ENCODE results near the gene IRF5.

The IRF5 gene

DNA sequence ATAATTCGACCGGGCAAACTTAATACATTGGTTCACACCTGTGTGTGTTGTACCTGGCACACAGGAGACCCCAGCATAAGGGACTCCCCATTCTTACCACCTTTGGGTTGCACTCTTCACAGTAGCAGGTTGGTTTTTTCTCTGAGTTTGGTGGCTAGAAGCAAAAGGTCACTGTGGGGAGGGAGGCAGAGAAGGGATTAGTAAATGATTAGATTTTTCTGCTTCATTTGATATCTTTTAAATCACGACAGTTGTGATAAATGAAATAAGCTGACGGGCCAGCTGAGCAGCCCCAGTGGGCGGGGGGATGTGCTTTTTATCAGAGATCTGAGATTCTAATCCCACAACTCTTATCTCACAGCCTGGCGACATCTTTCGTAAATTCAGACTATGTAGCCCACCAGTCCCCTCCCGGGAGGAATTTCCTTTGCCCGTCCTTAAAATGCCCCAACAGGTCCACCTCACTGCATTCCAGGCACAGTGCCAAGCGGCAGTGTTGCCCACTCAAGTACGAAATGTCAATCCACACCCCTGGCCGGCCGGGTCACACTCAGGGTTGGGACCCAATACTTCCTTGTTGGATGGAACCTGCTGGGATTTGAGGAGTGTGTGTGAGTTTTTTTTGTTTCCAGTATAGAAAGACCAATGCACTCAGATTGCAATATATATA lies 16.7 kb upstream of the IRF5 start:
- TF ChIP-seq EGR1 (IDR thresholded peaks at IDR 0.05) (no peak), TEAD4 (IDR thresholded peaks at IDR 0.05) (peak; percentile 59), NFIC (IDR thresholded peaks at IDR 0.05) (peak; percentile 64; the same call in 1 of the 2 replicates)

DNA sequence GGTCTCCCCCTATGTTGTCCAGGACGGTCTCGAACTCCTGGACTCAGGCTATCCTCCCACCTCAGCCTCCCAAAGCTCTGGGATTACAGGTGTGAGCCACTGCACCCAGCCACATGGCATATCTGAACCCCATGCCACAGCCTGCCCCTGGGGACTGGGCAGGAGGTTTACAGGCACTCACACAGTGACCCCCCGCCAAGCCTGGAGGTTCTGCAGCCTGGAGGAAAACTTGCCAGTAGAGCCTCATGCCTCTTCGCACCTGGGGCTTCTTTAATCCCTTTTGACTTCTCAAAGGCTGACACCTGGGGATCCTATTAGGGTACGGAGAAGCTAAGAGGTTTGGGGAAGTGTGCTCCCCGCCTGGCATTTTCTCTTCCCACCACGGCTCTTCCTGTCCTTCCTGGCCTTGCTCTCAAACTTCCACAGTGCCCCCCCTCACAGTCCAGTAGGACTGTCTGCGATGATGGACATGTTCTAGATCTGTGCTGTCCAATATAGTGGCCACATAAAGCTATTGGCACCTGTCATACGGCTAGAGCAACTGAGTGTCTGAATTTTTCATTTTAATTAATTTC lies 15.8 kb upstream of the IRF5 start:
- no peak for TF ChIP-seq EP300 (IDR thresholded peaks at IDR 0.05; ENCODE audit: borderline replicate concordance)
- no peak for TF ChIP-seq TAF1 (IDR thresholded peaks at IDR 0.05; ENCODE audit: low read depth)
- no peak for TF ChIP-seq RAD21 (IDR thresholded peaks at IDR 0.05; ENCODE audit: low read depth)
- TF ChIP-seq EGR1 (IDR thresholded peaks at IDR 0.05): no peak
- no peak for TF ChIP-seq FOXM1 (IDR thresholded peaks at IDR 0.05; ENCODE audit: borderline replicate concordance, low read depth)
- TF ChIP-seq TCF12 (IDR thresholded peaks at IDR 0.05; ENCODE audit: low read depth): no peak
- TF ChIP-seq, protein P1, sequence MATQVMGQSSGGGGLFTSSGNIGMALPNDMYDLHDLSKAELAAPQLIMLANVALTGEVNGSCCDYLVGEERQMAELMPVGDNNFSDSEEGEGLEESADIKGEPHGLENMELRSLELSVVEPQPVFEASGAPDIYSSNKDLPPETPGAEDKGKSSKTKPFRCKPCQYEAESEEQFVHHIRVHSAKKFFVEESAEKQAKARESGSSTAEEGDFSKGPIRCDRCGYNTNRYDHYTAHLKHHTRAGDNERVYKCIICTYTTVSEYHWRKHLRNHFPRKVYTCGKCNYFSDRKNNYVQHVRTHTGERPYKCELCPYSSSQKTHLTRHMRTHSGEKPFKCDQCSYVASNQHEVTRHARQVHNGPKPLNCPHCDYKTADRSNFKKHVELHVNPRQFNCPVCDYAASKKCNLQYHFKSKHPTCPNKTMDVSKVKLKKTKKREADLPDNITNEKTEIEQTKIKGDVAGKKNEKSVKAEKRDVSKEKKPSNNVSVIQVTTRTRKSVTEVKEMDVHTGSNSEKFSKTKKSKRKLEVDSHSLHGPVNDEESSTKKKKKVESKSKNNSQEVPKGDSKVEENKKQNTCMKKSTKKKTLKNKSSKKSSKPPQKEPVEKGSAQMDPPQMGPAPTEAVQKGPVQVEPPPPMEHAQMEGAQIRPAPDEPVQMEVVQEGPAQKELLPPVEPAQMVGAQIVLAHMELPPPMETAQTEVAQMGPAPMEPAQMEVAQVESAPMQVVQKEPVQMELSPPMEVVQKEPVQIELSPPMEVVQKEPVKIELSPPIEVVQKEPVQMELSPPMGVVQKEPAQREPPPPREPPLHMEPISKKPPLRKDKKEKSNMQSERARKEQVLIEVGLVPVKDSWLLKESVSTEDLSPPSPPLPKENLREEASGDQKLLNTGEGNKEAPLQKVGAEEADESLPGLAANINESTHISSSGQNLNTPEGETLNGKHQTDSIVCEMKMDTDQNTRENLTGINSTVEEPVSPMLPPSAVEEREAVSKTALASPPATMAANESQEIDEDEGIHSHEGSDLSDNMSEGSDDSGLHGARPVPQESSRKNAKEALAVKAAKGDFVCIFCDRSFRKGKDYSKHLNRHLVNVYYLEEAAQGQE (IDR thresholded peaks at IDR 0.05; ENCODE audit: low read depth): no peak

DNA sequence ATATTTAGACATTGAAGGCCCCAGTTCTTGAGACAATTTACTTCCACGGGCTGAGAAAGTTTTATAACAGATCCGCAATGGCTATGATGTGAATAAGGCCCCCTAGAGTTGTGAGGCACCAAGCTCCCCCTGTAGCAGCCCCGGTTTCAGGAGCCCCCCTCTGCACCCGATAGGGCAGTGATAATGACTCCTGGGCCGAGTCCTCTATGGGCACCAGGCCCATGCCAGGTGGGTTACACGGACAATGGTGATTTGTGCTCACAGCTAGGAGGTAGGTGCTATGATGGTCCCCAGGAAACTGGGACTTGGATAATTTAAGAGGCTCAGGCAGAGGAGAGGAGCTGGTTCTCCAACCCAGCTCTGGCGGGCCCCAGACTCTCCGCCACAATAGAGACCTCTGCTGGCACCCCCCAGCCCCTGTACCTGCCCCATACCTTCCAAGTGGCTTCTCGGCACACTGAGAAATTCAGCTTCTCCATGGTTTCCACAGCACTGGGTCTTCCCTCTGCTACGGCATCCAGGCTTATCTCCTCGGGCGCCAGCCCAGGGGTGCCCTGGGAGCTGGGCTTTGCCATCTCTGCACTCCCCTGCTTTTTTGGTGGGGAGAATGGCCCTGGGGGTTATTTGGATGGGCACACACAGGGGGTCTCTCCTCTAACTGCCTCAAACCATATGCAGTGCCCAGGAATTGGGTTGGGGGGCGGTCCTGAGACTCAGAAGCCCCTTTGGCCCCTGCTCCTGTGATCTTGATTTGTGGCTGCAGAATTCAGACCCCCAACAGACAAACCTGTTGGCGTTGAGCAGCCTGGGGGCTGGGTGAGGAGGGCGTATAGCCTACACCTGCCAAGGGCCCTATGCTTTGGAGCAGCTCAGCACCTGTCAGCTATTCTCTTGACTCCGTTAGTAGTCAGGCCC lies 15.0 kb upstream of the IRF5 start:
- TF ChIP-seq RAD21 (IDR thresholded peaks at IDR 0.05; ENCODE audit: low read depth) (no peak), YY1 (IDR thresholded peaks at IDR 0.05; ENCODE audit: low read depth) (no peak), TAF1 (IDR thresholded peaks at IDR 0.05; ENCODE audit: low read depth) (no peak), TCF12 (IDR thresholded peaks at IDR 0.05; ENCODE audit: low read depth) (no peak), FOXM1 (IDR thresholded peaks at IDR 0.05; ENCODE audit: borderline replicate concordance, low read depth) (no peak), EGR1 (IDR thresholded peaks at IDR 0.05) (no peak), CREB1 (IDR thresholded peaks at IDR 0.05; ENCODE audit: low read depth) (no peak), EP300 (IDR thresholded peaks at IDR 0.05; ENCODE audit: borderline replicate concordance) (no peak), TEAD4 (IDR thresholded peaks at IDR 0.05) (no peak), CEBPB (IDR thresholded peaks at IDR 0.05) (no peak)
- TF ChIP-seq, protein P2, sequence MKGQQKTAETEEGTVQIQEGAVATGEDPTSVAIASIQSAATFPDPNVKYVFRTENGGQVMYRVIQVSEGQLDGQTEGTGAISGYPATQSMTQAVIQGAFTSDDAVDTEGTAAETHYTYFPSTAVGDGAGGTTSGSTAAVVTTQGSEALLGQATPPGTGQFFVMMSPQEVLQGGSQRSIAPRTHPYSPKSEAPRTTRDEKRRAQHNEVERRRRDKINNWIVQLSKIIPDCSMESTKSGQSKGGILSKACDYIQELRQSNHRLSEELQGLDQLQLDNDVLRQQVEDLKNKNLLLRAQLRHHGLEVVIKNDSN (IDR thresholded peaks at IDR 0.05): no peak
- TF ChIP-seq, protein P3, sequence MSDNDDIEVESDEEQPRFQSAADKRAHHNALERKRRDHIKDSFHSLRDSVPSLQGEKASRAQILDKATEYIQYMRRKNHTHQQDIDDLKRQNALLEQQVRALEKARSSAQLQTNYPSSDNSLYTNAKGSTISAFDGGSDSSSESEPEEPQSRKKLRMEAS (IDR thresholded peaks at IDR 0.05): no peak
- TF ChIP-seq, protein P1 (IDR thresholded peaks at IDR 0.05; ENCODE audit: low read depth): no peak

DNA sequence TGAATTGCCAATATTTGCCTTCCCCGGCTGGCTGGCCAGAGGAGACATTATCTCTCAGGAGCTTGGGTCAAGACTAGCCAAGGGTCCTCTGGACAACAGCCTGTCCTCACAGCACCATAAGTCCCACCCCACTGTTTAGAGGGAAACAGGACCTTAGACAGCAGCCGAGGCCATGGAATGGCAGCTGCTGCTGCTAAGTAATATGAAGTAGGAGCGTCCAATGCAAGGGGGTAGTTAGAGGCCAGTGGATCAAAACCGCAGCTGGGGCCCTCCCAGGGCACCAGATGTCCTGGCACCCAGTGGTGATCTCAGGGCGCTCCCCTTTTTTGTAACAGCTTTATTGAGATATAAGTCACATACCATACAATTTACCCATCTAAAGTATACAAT lies 14.3 kb upstream of the IRF5 start:
- TF ChIP-seq, protein P1 (IDR thresholded peaks at IDR 0.05; ENCODE audit: low read depth): peak; percentile 53; the same call in 1 of the 2 replicates
- TF ChIP-seq TEAD4 (IDR thresholded peaks at IDR 0.05): no peak
